H1 (cell line): ENCODE measurements around the gene ANKRD11. TPM values are rescaled to one million over a fixed set of nuclear protein-coding genes. Genes with fewer than 3 reads are reported as not detected.

Experiments used
- CTCF ChIA-PET: fragments of 300-600 bp; sonication (Branson Sonifier 250); formaldehyde crosslinking; loops from one replicate; lab custom pipeline; 2021; ENCODE audit not compliant: partially characterized antibody; lab: Charles Lee
- POLR2A ChIA-PET: fragments of 300-600 bp; sonication (Branson Sonifier 250); formaldehyde crosslinking; loops from one replicate; lab custom pipeline; 2021; ENCODE audit warnings: inconsistent platforms; ENCODE audit not compliant: partially characterized antibody; lab: Charles Lee
- DNase-seq, 2 experiments: peaks; one replicate each; pipeline versions ENCODE4 v3.0.0 to v3.0.0-alpha.2; 2010 to 2022; ENCODE audit warnings: low spot score in 2 of 2, low read depth in 1 of 2, mixed read lengths in 1 of 2
- FAIRE-seq: peaks from 2 replicates; lab custom pipeline; 2011; peaks lifted over from hg19 to GRCh38; lab: Jason Lieb, UNC
- H2AFZ ChIP-seq: 2 replicates; pipeline ENCODE4 v1.8.1; 2012; ENCODE audit warnings: low read length, inconsistent platforms
- H2AK5ac ChIP-seq: 2 replicates; pipeline ENCODE4 v1.6.1; 2013; ENCODE audit warnings: low read depth, low read length
- H2BK120ac ChIP-seq: replicated peaks from 2 replicates; pipeline ENCODE3; 2013; ENCODE audit warnings: low read depth, low read length, inconsistent platforms
- H2BK12ac ChIP-seq: 2 replicates; pipeline ENCODE4 v1.6.1; 2013; ENCODE audit warnings: low read depth, low read length
- H2BK15ac ChIP-seq: 2 replicates; pipeline ENCODE4 v1.6.1; 2013; ENCODE audit warnings: low read length
- H2BK20ac ChIP-seq: 2 replicates; pipeline ENCODE4 v1.6.1; 2013; ENCODE audit warnings: low read length
- H2BK5ac ChIP-seq: 2 replicates; pipeline ENCODE4 v1.6.1; 2013; ENCODE audit warnings: low read depth, low read length
- H3K14ac ChIP-seq: 2 replicates; pipeline ENCODE4 v1.6.1; 2013; ENCODE audit warnings: inconsistent platforms; ENCODE audit not compliant: insufficient read length
- H3K18ac ChIP-seq: 2 replicates; pipeline ENCODE4 v1.6.1; 2013; ENCODE audit warnings: low read length; ENCODE audit errors: extremely low read depth
- H3K23ac ChIP-seq: 2 replicates; pipeline ENCODE4 v1.6.1; 2013; ENCODE audit warnings: inconsistent platforms; ENCODE audit not compliant: insufficient read length
- H3K23me2 ChIP-seq: 2 replicates; pipeline ENCODE4 v1.6.1; 2013; ENCODE audit warnings: low read depth, low read length
- H3K27ac ChIP-seq: 2 replicates; pipeline ENCODE4 v1.6.1; 2011; ENCODE audit warnings: low read depth, low read length, inconsistent platforms
- H3K27me3 ChIP-seq, 4 experiments: replicated peaks in 1 of 4; 1 replicate in 1 of 4; 2 replicates in 3 of 4; pipeline versions ENCODE4 v1.6.1 to v1.8.1; 2011 to 2013; ENCODE audit warnings: low read length in 3 of 4, mild to moderate bottlenecking in 3 of 4, inconsistent platforms in 2 of 4, mixed read lengths in 2 of 4, moderate library complexity in 1 of 4; ENCODE audit not compliant: control insufficient read depth in 3 of 4, insufficient read depth in 3 of 4; ENCODE audit errors: extremely low read depth in 1 of 4
- H3K36me3 ChIP-seq, 4 experiments: 2 replicates each; pipeline versions ENCODE4 v1.6.1 to v1.8.1; 2011 to 2013; ENCODE audit warnings: mild to moderate bottlenecking in 4 of 4, low read length in 3 of 4, moderate library complexity in 2 of 4, control low read depth in 1 of 4, inconsistent platforms in 1 of 4; ENCODE audit not compliant: insufficient read depth in 4 of 4, control insufficient read depth in 2 of 4
- H3K4ac ChIP-seq: replicated peaks from 2 replicates; pipeline ENCODE3; 2013; ENCODE audit warnings: low read length, low read depth, mixed read lengths, inconsistent platforms; ENCODE audit not compliant: insufficient read length
- H3K4me1 ChIP-seq, 4 experiments: replicated peaks in 1 of 4; 1 replicate in 1 of 4; 2 replicates in 3 of 4; pipeline versions ENCODE4 v1.6.1 to v1.8.1; 2011 to 2013; ENCODE audit warnings: low read length in 3 of 4, inconsistent platforms in 2 of 4, mixed read lengths in 1 of 4; ENCODE audit not compliant: insufficient read depth in 4 of 4, control insufficient read depth in 3 of 4
- H3K4me2 ChIP-seq, 2 experiments: 2 replicates each; pipeline versions ENCODE4 v1.6.1 to v1.8.1; 2011 to 2013; ENCODE audit warnings: low read depth in 2 of 2, low read length in 2 of 2, control low read depth in 1 of 2, inconsistent platforms in 1 of 2, mild to moderate bottlenecking in 1 of 2; ENCODE audit not compliant: insufficient read depth in 1 of 2
- H3K4me3 ChIP-seq, 4 experiments: fragments of 200-600, 300-600 bp in 1 of 4; sonication (generic), shearing (Covaris generic), sonication (Bioruptor Twin) in 1 of 4; 2 replicates each; pipeline versions ENCODE4 v1.5.1 to v1.8.1; 2011 to 2016; ENCODE audit warnings: low read length in 4 of 4, low read depth in 3 of 4, control low read depth in 2 of 4, inconsistent platforms in 2 of 4, mild to moderate bottlenecking in 2 of 4, mixed read lengths in 1 of 4, moderate library complexity in 1 of 4; ENCODE audit not compliant: insufficient read depth in 2 of 4; ENCODE audit errors: extremely low read depth in 1 of 4
- H3K56ac ChIP-seq: replicated peaks from 2 replicates; pipeline ENCODE3; 2013; ENCODE audit warnings: low read depth, mild to moderate bottlenecking, mixed read lengths, low read length, inconsistent platforms; ENCODE audit not compliant: insufficient read length
- H3K79me1 ChIP-seq: 2 replicates; pipeline ENCODE4 v1.6.1; 2013; ENCODE audit warnings: low read depth, low read length, control low read depth
- H3K79me2 ChIP-seq, 2 experiments: 2 replicates each; pipeline versions ENCODE4 v1.6.1 to v1.8.1; 2012 to 2013; ENCODE audit warnings: low read length in 2 of 2, mild to moderate bottlenecking in 2 of 2, inconsistent platforms in 1 of 2; ENCODE audit not compliant: insufficient read depth in 2 of 2, control insufficient read depth in 1 of 2
- H3K9ac ChIP-seq, 4 experiments: replicated peaks in 1 of 4; 1 replicate in 1 of 4; 2 replicates in 3 of 4; pipeline versions ENCODE4 v1.6.1 to v1.8.1; 2011 to 2013; ENCODE audit warnings: low read depth in 3 of 4, low read length in 3 of 4, control low read depth in 2 of 4, mild to moderate bottlenecking in 2 of 4, moderate library complexity in 2 of 4, inconsistent platforms in 1 of 4; ENCODE audit errors: extremely low read depth in 1 of 4
- H3K9me3 ChIP-seq, 2 experiments: 2 replicates each; pipeline versions ENCODE4 v1.6.1 to v1.8.1; 2012 to 2013; ENCODE audit warnings: mild to moderate bottlenecking in 2 of 2, moderate library complexity in 2 of 2, control low read depth in 1 of 2, inconsistent platforms in 1 of 2, low read depth in 1 of 2, low read length in 1 of 2, mixed read lengths in 1 of 2; ENCODE audit not compliant: insufficient read depth in 2 of 2
- H4K20me1 ChIP-seq, 2 experiments: replicated peaks in 1 of 2; 2 replicates each; pipeline versions ENCODE3 to v1.8.1; 2011 to 2013; ENCODE audit warnings: inconsistent platforms in 2 of 2, low read length in 2 of 2, mild to moderate bottlenecking in 1 of 2; ENCODE audit not compliant: insufficient read depth in 2 of 2, control insufficient read depth in 1 of 2
- H4K5ac ChIP-seq: 2 replicates; pipeline ENCODE4 v1.6.1; 2013; ENCODE audit warnings: low read length, low read depth, mixed read lengths, inconsistent platforms; ENCODE audit not compliant: insufficient read length
- H4K8ac ChIP-seq: 2 replicates; pipeline ENCODE4 v1.8.0; 2013; ENCODE audit warnings: mild to moderate bottlenecking, moderate library complexity, low read length, inconsistent platforms; ENCODE audit not compliant: insufficient read depth; ENCODE audit errors: extremely low read depth
- H4K91ac ChIP-seq: replicated peaks from 2 replicates; pipeline ENCODE3; 2013; ENCODE audit warnings: low read length, mixed read lengths, inconsistent platforms; ENCODE audit not compliant: insufficient read length
- ATF3 ChIP-seq: IDR thresholded peaks from 2 replicates; pipeline ENCODE4 v1.6.1; 2011; ENCODE audit warnings: low read depth, mild to moderate bottlenecking, low read length; ENCODE audit not compliant: insufficient read depth
- E2F6 ChIP-seq: IDR thresholded peaks from 2 replicates; pipeline ENCODE4 v1.6.1; 2012; ENCODE audit warnings: inconsistent platforms
- PHF8 ChIP-seq: fragments of 200-600 bp; sonication (generic); conservative IDR thresholded peaks from 2 replicates; pipeline ENCODE4 v1.7.1; 2012; ENCODE audit warnings: low read depth, mild to moderate bottlenecking, inconsistent platforms, low read length, moderate library complexity
- RFX5 ChIP-seq: IDR thresholded peaks from 2 replicates; pipeline ENCODE4 v1.6.1; 2011; ENCODE audit warnings: low read depth, low read length, improper control_type of control experiment, borderline replicate concordance
- SAP30 ChIP-seq: fragments of 300-600 bp; sonication (generic); IDR thresholded peaks from 2 replicates; pipeline ENCODE4 v1.7.1; 2012; ENCODE audit warnings: low read length, moderate library complexity, mild to moderate bottlenecking, inconsistent platforms; ENCODE audit not compliant: insufficient read depth, insufficient replicate concordance
- TCF12 ChIP-seq: IDR thresholded peaks from 2 replicates; pipeline ENCODE4 v1.6.1; 2011; ENCODE audit warnings: low read depth, mild to moderate bottlenecking, low read length
- WGBS, 2 experiments: shearing (Covaris generic) in 1 of 2; methylation state at CpG; one replicate each; pipeline versions ENCODE4 v1.1.6 to v1.1.7; 2013 to 2015; ENCODE audit warnings: low lambda C conversion rate in 2 of 2, mixed read lengths in 2 of 2, inconsistent platforms in 1 of 2, low coverage in 1 of 2, missing lambda C conversion rate in 1 of 2; ENCODE audit not compliant: insufficient replicate concordance in 2 of 2, insufficient coverage in 1 of 2, insufficient read length in 1 of 2; ENCODE audit errors: extremely low coverage in 1 of 2, missing lambda C conversion rate in 1 of 2; 5-methylcytosine and 5-hydroxymethylcytosine counted together
- polyA plus RNA-seq, 7 experiments: library from polyadenylated mRNA; depleted of rRNA in 3 of 7; stranded (reverse) in 5 of 7; unstranded in 2 of 7; fragments of >200 nt in 5 of 7; fragments of 200-250 nt in 2 of 7; gene quantifications; 1 replicate in 5 of 7; 2 replicates in 1 of 7; 4 replicates in 1 of 7; pipeline versions ENCODE4 v1.2.1 to v1.2.3, GENCODE V29; 2011 to 2013; ENCODE audit warnings: missing spikeins in 2 of 7, mixed read lengths in 2 of 7
- total RNA-seq: library from RNA; stranded (reverse); fragmentation: NEBNext Ultra II Directional; extraction: Animal tissue kit (Norgen Biotek cat#: 25700); gene quantifications from 2 replicates; pipeline ENCODE4 v1.2.1, GENCODE V29; 2021

The ANKRD11 gene
- total and polyA plus RNA-seq, 2 of the 8 experiments (the other 6 are each of a cell fraction or from before 2014, with no cell fraction given): 46.5 to 142 TPM

GRCh38 chr16:89219365-89219764, 271.0 kb downstream of the ANKRD11 start:
- Histone ChIP-seq H4K8ac (no peak overlapping the region), H3K18ac (no peak overlapping the region), H3K4me3 (no peak overlapping the region), H3K79me2 (peaks cover 0 to 13% of the 10 kb centered on the region in 2 experiments; a peak in 3 of 4 replicates), H3K14ac (no peak overlapping the region), H2BK5ac (no peak overlapping the region), H2BK20ac (no peak overlapping the region), H3K4me1 (peaks cover 0 to 2% (median under 1%) of the 10 kb centered on the region in 4 experiments; a peak in 2 of 7 replicates), H2BK15ac (no peak overlapping the region), H3K56ac (no peak overlapping the region), H3K4me2 (no peak overlapping the region), H3K9me3 (no peaks in the 10 kb centered on the region), H2AFZ (no peak overlapping the region), H3K9ac (no peak overlapping the region), H4K5ac (no peak overlapping the region), H3K36me3 (peaks cover 2 to 18% (median 11%) of the 10 kb centered on the region in 4 experiments; a peak in 6 of 8 replicates), H3K4ac (no peak overlapping the region), H3K79me1 (peaks cover 2% of the 10 kb centered on the region; the same call in 1 of the 2 replicates), H2BK12ac (no peak overlapping the region), H3K27me3 (no peaks in the 10 kb centered on the region), H4K20me1 (peaks cover 0 to 5% of the 10 kb centered on the region in 2 experiments), H2BK120ac (no peak overlapping the region), H2AK5ac (no peak overlapping the region), H3K23ac (no peak overlapping the region), H3K23me2 (peaks cover 4% of the 10 kb centered on the region; the same call in 1 of the 2 replicates), H4K91ac (no peak overlapping the region), H3K27ac (no peak overlapping the region)
- ChIA-PET CTCF (interaction anchor here (2.3 kb wide), 1 partner anchor 52 kb away, joined by 5 read pairs; no protein-coding TSS in a partner anchor), POLR2A (interaction anchor here (0.6 kb wide), 2 partner anchors 295 to 512 kb away, joined by 3 to 4 read pairs; no protein-coding TSS in a partner anchor)
- DNase-seq: no peak
- no peak for TF ChIP-seq PHF8
- no peak for TF ChIP-seq E2F6
- no peak for TF ChIP-seq ATF3
- no peak for TF ChIP-seq TCF12
- no peak for TF ChIP-seq SAP30
- TF ChIP-seq RFX5: no peak
- FAIRE-seq: no peak
- WGBS, 2 experiments: 85% methylated on average over 5 of the region's 5 CpGs; no CpG with 5 or more reads in 1 of the 2 experiments
